ENCODE measurements around the gene ZFP1. TPM values are rescaled to one million over a fixed set of nuclear protein-coding genes. Genes with fewer than 3 reads are reported as not detected.
"Not testable (repeated sequence)": the region's sequence is repeated elsewhere in the genome, so short reads cannot be mapped to it uniquely, and the experiment has no call there.

The ZFP1 gene
- total RNA-seq, 1 donor from 2014 or later = 10.5 TPM

DNA sequence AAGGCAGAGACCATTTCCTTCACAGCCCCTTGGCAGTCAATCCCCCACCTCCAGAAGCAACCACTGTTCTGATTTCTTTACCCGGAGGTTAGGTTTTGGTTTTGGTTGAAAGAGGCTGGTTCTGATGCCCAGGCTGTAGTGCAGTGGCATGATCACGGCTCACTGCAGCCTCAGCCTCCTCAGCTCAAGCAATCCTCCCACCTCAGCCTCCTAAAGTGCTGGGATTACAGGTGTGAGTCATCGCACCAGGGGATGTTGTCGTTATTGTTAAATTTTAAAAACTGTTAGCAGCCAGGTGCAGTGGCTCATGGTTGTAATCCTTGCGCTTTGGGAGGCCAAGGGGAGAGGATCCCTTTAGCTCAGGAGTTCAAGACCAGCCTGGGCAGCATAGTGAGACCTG is 61.6 kb downstream of the ZFP1 start:
- intact Hi-C loops (cut with DNase I) = no loop called here
- DNase-seq (ENCODE audit: low spot score) = no peak

- not testable (repeated sequence) for DNase-seq (ENCODE audit: low spot score)
Measured at GRCh38 chr16:75211286-75211685, 63.0 kb downstream of the ZFP1 start.

DNA sequence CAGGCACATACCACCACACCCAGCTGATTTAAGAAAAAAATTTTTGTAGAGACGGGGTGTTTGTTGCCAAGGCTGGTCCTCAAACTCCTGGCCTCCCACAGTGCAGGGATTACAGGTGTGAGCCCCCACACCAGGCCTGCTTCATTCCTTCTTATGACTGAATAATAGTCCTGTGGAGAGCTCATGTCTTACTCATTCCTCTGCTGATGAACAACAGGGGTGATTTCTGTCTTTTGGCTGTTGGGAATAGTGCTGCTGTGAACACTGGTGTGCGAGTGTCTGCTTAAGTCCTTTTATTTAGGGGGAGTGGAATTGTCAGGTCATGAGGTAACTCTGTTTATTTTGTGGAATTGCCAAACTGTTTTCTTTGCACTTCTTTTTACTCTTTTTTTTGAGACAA is 67.8 kb downstream of the ZFP1 start:
- intact Hi-C loops (cut with DNase I) = no loop called here
- no peak for DNase-seq (ENCODE audit: low spot score)

More at GRCh38 chr16:75211286-75211685, 63.0 kb downstream of the ZFP1 start:
- intact Hi-C loops (cut with DNase I) = not testable (repeated sequence)

GRCh38 chr16:75216576-75216975 is 68.3 kb downstream of the ZFP1 start:
- DNase-seq (ENCODE audit: low spot score) = no peak
- intact Hi-C loops (cut with DNase I) = no loop called here

- intact Hi-C loops (cut with DNase I) = no loop called here
- no peak for DNase-seq (ENCODE audit: low spot score)
Measured at GRCh38 chr16:75217389-75217851, 69.1 kb downstream of the ZFP1 start.

- DNase-seq (ENCODE audit: low spot score) = no peak
- intact Hi-C loops (cut with DNase I) = no loop called here
Measured at GRCh38 chr16:75218256-75219076, 70.1 kb downstream of the ZFP1 start, which contains the start of gene CTRB1. CTRB1 (plus strand) TSS chr16:75218988; CDS start chr16:75219008, 20 bp downstream.

- intact Hi-C loops (cut with DNase I) = no loop called here
- no peak for DNase-seq (ENCODE audit: low spot score)
Measured at GRCh38 chr16:75219088-75219487, 70.8 kb downstream of the ZFP1 start.

- no peak for DNase-seq (ENCODE audit: low spot score)
- intact Hi-C loops (cut with DNase I) = no loop called here
Measured at GRCh38 chr16:75219838-75220237, 71.5 kb downstream of the ZFP1 start.

Other genes starting within 250 kb of the ZFP1 start
- gene WDR59, start 163.4 kb upstream of the ZFP1 start, total RNA-seq = 48.8 TPM
- 31.3 TPM for gene ZNRF1, start 149.5 kb upstream of the ZFP1 start, total RNA-seq
- gene LDHD, start 31.7 kb upstream of the ZFP1 start, total RNA-seq = 89.3 TPM
- gene CTRB2, start 58.6 kb downstream of the ZFP1 start, total RNA-seq = not detected
- not detected for gene CTRB1, start 70.5 kb downstream of the ZFP1 start, total RNA-seq
- gene BCAR1, start 103.1 kb downstream of the ZFP1 start, total RNA-seq = 80.3 TPM